Type B pancreatic cell (in vitro differentiated cells): Measurements from ENCODE around the gene SLC15A2. TPM values are rescaled to one million over a fixed set of nuclear protein-coding genes. Genes with fewer than 3 reads are reported as not detected.
"Not testable (repeated sequence)": the region's sequence is repeated elsewhere in the genome, so short reads cannot be mapped to it uniquely, and the experiment has no call there.

Source experiments
- DNase-seq: peaks from one replicate; pipeline ENCODE4 v3.0.0; 2021; ENCODE audit warnings: mixed read lengths; ENCODE audit not compliant: unreplicated experiment; ENCODE audit errors: extremely low spot score
- H3K27ac Mint-ChIP-seq: 2 replicates; pipeline ENCODE4 v1.8.0; 2021; ENCODE audit warnings: mild to moderate bottlenecking, mixed read lengths
- H3K27me3 Mint-ChIP-seq: 2 replicates; pipeline ENCODE4 v1.8.0; 2021; ENCODE audit warnings: mixed read lengths
- H3K36me3 Mint-ChIP-seq: 2 replicates; pipeline ENCODE4 v1.8.0; 2021; ENCODE audit warnings: mixed read lengths
- H3K4me1 Mint-ChIP-seq: one replicate; pipeline ENCODE4 v1.8.0; 2021; ENCODE audit warnings: mixed read lengths; ENCODE audit not compliant: unreplicated experiment
- H3K4me3 Mint-ChIP-seq: 2 replicates; pipeline ENCODE4 v1.8.0; 2021; ENCODE audit warnings: mild to moderate bottlenecking, mixed read lengths
- H3K9me3 Mint-ChIP-seq: 2 replicates; pipeline ENCODE4 v1.8.0; 2021; ENCODE audit warnings: mixed read lengths
- total RNA-seq: library from RNA; stranded (reverse); gene quantifications from 2 replicates; pipeline ENCODE4 v1.2.1, GENCODE V29; 2021; ENCODE audit warnings: low replicate concordance
- TF ChIP-seq, protein P1 (sequence below): fragments of 200-600 bp; sonication (generic); conservative IDR thresholded peaks from 2 replicates; pipeline ENCODE4 v1.5.0; 2021; ENCODE audit warnings: antibody characterized with exemption, mild to moderate bottlenecking

Gene SLC15A2
- total RNA-seq, 1 donor from 2014 or later: 4.9 TPM

DNA sequence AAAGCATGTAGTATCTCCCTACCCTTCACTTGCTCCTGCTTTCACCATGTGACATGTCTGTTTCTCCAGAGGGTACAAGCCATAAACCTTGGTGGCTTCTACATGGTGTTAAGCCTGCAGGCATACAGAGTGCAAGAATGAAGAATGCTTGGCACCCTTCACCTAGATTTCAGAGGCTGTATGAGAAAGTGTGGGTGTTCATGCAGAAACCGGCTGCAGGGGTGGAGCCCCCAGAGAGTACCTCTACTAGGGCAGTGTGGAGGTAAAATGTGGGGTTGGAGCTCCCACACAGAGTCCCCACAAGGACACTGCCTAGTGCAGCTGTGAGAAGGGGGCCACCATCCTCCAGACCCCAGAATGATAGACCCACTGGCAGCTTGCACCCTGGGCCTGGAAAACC, 32.2 kb downstream of the SLC15A2 start:
- no peaks in the 10 kb centered on the region for H3K4me1 Mint-ChIP-seq
- TF ChIP-seq, protein P1, sequence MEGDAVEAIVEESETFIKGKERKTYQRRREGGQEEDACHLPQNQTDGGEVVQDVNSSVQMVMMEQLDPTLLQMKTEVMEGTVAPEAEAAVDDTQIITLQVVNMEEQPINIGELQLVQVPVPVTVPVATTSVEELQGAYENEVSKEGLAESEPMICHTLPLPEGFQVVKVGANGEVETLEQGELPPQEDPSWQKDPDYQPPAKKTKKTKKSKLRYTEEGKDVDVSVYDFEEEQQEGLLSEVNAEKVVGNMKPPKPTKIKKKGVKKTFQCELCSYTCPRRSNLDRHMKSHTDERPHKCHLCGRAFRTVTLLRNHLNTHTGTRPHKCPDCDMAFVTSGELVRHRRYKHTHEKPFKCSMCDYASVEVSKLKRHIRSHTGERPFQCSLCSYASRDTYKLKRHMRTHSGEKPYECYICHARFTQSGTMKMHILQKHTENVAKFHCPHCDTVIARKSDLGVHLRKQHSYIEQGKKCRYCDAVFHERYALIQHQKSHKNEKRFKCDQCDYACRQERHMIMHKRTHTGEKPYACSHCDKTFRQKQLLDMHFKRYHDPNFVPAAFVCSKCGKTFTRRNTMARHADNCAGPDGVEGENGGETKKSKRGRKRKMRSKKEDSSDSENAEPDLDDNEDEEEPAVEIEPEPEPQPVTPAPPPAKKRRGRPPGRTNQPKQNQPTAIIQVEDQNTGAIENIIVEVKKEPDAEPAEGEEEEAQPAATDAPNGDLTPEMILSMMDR: no peak
- H3K27me3 Mint-ChIP-seq: no peaks in the 10 kb centered on the region
- H3K27ac Mint-ChIP-seq: no peak overlapping the region
- no peaks in the 10 kb centered on the region for H3K36me3 Mint-ChIP-seq
- DNase-seq: no peak
- H3K4me3 Mint-ChIP-seq: no peak overlapping the region
- no peaks in the 10 kb centered on the region for H3K9me3 Mint-ChIP-seq

DNA sequence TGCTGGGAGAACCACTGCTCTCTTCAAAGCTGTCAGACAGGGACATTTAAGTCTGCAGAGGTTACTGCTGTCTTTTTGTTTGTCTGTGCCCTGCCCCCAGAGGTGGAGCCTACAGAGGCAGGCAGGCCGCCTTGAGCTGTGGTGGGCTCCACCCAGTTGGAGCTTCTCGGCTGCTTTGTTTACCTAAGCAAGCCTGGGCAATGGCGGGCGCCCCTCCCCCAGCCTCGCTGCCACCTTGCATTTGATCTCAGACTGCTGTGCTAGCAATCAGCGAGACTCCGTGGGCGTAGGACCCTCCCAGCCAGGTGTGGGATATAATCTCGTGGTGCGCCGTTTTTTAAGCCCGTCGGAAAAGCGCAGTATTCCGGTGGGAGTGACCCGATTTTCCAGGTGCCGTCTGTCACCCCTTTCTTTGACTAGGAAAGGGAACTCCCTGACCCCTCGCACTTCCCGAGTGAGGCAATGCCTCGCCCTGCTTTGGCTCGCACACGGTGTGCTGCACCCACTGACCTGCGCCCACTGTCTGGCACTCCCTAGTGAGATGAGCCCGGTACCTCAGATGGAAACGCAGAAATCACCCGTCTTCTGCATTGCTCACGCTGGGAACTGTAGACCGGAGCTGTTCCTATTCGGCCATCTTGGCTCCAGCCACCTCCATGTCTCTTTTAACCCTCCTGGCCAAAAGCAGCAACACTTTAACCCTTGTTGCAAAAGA, 44.1 kb downstream of the SLC15A2 start:
- not testable (repeated sequence) for H3K4me1 Mint-ChIP-seq, H3K27ac Mint-ChIP-seq, H3K27me3 Mint-ChIP-seq, DNase-seq, H3K4me3 Mint-ChIP-seq, H3K9me3 Mint-ChIP-seq
- H3K36me3 Mint-ChIP-seq: peaks cover 10% of the 10 kb centered on the region

DNA sequence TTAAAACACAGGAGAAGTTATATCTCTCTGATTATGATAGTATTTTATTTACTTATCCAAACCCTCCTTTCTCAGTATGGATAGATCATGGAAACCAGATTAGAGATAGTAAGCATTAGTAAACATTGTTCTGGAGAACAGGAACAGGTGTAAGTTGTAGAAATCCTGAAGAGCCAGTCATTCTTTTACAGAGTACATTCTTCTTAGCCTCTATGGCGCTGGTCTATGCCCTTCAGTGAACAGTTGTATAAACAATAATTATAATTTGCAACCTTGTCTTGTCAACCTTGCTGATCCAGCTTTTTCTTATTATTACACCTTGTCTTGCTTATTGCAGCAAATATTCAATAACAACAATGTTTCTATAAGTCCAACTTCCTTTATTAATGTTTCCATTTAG, 47.4 kb downstream of the SLC15A2 start:
- peak overlapping the region; percentile 83 for H3K27ac Mint-ChIP-seq

DNA sequence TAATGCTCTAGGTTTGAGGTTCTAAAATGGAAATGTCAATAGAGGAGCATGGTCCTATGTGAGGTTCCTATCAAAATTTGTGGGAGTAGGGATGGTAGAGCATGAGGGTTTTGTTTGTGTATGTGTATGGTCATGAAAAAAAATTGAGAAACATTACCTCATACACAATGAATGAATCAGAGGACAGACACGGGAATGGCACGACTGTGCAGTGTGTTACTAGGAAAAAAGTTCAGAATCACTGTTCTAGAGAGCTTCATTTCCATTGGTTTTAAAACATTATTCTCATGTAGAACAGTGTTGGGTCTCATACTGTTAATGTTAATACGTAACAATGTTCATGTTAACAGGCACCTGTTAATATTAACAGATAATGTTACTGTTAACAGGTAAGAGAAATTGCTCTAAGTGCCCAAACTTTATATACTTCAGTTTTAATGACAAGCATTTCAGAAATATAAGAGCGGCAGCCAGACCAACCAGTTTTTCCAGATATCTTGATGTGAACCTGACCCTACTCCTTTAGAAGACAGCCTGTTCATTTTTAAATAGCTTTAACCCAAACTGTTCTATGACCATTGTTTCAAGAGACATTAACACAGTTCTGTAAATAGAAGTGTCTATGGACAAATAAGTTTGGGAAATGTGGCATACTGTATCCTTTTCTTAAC, 48.0 kb downstream of the SLC15A2 start:
- Mint-ChIP-seq H3K4me1 (peaks cover 3% of the 10 kb centered on the region), H3K9me3 (no peaks in the 10 kb centered on the region), H3K27me3 (no peaks in the 10 kb centered on the region), H3K27ac (peak overlapping the region; percentile 83), H3K36me3 (peaks cover 10% of the 10 kb centered on the region), H3K4me3 (peak overlapping the region; percentile 20)
- TF ChIP-seq, protein P1: no peak
- no peak for DNase-seq

More for the DNA sequence above, 47.4 kb downstream of the SLC15A2 start:
- TF ChIP-seq, protein P1: no peak
- no peak for DNase-seq
- H3K4me1 Mint-ChIP-seq: peaks cover 3% of the 10 kb centered on the region
- no peaks in the 10 kb centered on the region for H3K27me3 Mint-ChIP-seq
- peaks cover 10% of the 10 kb centered on the region for H3K36me3 Mint-ChIP-seq
- no peak overlapping the region for H3K4me3 Mint-ChIP-seq
- H3K9me3 Mint-ChIP-seq: no peaks in the 10 kb centered on the region

DNA sequence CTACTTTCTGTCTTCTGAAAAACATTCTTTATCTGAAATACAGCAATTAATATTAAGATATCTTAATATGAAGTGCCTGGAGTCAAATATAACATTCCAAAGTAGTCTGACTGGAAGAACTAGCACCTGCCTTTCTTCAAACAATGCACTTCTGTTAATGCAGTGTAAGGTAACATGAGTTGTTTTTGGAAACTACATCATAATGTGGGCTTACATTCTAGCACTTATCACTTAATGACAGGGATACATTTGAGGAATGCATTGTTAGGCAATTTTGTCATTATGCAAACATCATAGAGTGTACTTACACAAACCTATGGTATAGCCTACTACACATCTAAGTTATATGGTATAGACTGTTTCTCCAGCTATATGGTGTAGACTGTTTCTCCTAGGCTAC, 49.2 kb downstream of the SLC15A2 start:
- Mint-ChIP-seq H3K27me3 (no peaks in the 10 kb centered on the region), H3K4me1 (peaks cover 3% of the 10 kb centered on the region), H3K27ac (peak overlapping the region; percentile 83), H3K9me3 (no peaks in the 10 kb centered on the region), H3K36me3 (peaks cover 10% of the 10 kb centered on the region), H3K4me3 (peak overlapping the region; percentile 18)
- TF ChIP-seq, protein P1: no peak
- no peak for DNase-seq

DNA sequence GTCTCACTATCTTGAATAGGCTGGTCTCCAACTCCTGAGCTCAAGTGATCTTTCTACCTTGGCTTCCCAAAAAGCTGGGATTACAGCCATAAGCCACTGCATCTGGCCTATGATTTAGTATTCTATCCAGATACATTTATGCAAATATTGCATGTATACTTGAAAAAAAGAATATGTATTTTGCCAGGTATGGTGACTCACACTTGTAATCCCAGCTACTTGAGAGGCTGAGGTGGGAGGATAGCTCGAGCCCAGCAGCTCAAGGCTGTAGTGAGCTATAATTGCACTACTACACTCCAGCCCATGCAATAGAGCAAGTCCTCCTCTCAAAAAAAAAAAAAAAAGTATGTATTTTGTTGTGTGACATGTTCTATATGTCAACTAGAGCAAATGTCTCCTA, 54.4 kb downstream of the SLC15A2 start:
- Mint-ChIP-seq H3K4me1 (no peaks in the 10 kb centered on the region), H3K9me3 (peaks cover 3% of the 10 kb centered on the region), H3K27me3 (no peaks in the 10 kb centered on the region), H3K27ac (no peak overlapping the region), H3K4me3 (no peak overlapping the region), H3K36me3 (no peaks in the 10 kb centered on the region)
- TF ChIP-seq, protein P1: no peak
- DNase-seq: no peak
